ENCODE results near the gene SLC27A1.
"Not testable (repeated sequence)": the region's sequence is repeated elsewhere in the genome, so short reads cannot be mapped to it uniquely, and the experiment has no call there.

SLC27A1 gene

GRCh38 chr19:17487284-17488121 lies 17.2 kb downstream of the SLC27A1 start:
- no peak for DNase-seq (ENCODE audit: low spot score)

- no peak for DNase-seq (ENCODE audit: low spot score)
Observed at GRCh38 chr19:17488593-17489391, 18.5 kb downstream of the SLC27A1 start.

GRCh38 chr19:17489392-17490030 lies 19.2 kb downstream of the SLC27A1 start:
- DNase-seq (ENCODE audit: low spot score): no peak

GRCh38 chr19:17490411-17490810 lies 20.1 kb downstream of the SLC27A1 start:
- DNase-seq (ENCODE audit: low spot score): no peak

GRCh38 chr19:17491287-17491686 lies 21.0 kb downstream of the SLC27A1 start:
- DNase-seq (ENCODE audit: low spot score): no peak

GRCh38 chr19:17495639-17496296 lies 25.4 kb downstream of the SLC27A1 start:
- DNase-seq (ENCODE audit: low spot score): no peak

GRCh38 chr19:17496337-17496997 lies 26.1 kb downstream of the SLC27A1 start:
- DNase-seq (ENCODE audit: low spot score): no peak

GRCh38 chr19:17497149-17497798 lies 26.9 kb downstream of the SLC27A1 start:
- DNase-seq (ENCODE audit: low spot score): no peak

GRCh38 chr19:17499025-17499424 lies 28.7 kb downstream of the SLC27A1 start:
- DNase-seq (ENCODE audit: low spot score): not testable (repeated sequence)

- DNase-seq (ENCODE audit: low spot score): no peak
Observed at GRCh38 chr19:17499648-17500446, 29.5 kb downstream of the SLC27A1 start.

- no peak for DNase-seq (ENCODE audit: low spot score)
Observed at GRCh38 chr19:17500447-17501198, 30.3 kb downstream of the SLC27A1 start.

GRCh38 chr19:17503240-17503639 lies 32.9 kb downstream of the SLC27A1 start:
- no peak for DNase-seq (ENCODE audit: low spot score)

GRCh38 chr19:17504030-17504429 lies 33.7 kb downstream of the SLC27A1 start:
- DNase-seq (ENCODE audit: low spot score): no peak

- no peak for DNase-seq (ENCODE audit: low spot score)
Observed at GRCh38 chr19:17504456-17504855, 34.1 kb downstream of the SLC27A1 start.

GRCh38 chr19:17505223-17505622 lies 34.9 kb downstream of the SLC27A1 start:
- DNase-seq (ENCODE audit: low spot score): no peak

GRCh38 chr19:17506745-17507144 lies 36.4 kb downstream of the SLC27A1 start:
- DNase-seq (ENCODE audit: low spot score): no peak

- not testable (repeated sequence) for DNase-seq (ENCODE audit: low spot score)
Observed at GRCh38 chr19:17508558-17508933, 38.2 kb downstream of the SLC27A1 start.

- no peak for DNase-seq (ENCODE audit: low spot score)
Observed at GRCh38 chr19:17510220-17510993, 40.1 kb downstream of the SLC27A1 start.
